GM19438 (cell line): ENCODE data around the gene HSPBAP1.

Experiments
- ATAC-seq: cut with Tn5 transposase; IDR thresholded peaks from one replicate; pipeline ENCODE4 v1.9.1; 2021; ENCODE audit warnings: low read depth; ENCODE audit not compliant: unreplicated experiment

The HSPBAP1 gene, protein sequence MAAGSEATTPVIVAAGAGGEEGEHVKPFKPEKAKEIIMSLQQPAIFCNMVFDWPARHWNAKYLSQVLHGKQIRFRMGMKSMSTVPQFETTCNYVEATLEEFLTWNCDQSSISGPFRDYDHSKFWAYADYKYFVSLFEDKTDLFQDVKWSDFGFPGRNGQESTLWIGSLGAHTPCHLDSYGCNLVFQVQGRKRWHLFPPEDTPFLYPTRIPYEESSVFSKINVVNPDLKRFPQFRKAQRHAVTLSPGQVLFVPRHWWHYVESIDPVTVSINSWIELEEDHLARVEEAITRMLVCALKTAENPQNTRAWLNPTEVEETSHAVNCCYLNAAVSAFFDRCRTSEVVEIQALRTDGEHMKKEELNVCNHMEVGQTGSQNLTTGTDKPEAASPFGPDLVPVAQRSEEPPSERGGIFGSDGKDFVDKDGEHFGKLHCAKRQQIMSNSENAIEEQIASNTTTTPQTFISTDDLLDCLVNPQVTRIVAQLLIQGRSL

DNA sequence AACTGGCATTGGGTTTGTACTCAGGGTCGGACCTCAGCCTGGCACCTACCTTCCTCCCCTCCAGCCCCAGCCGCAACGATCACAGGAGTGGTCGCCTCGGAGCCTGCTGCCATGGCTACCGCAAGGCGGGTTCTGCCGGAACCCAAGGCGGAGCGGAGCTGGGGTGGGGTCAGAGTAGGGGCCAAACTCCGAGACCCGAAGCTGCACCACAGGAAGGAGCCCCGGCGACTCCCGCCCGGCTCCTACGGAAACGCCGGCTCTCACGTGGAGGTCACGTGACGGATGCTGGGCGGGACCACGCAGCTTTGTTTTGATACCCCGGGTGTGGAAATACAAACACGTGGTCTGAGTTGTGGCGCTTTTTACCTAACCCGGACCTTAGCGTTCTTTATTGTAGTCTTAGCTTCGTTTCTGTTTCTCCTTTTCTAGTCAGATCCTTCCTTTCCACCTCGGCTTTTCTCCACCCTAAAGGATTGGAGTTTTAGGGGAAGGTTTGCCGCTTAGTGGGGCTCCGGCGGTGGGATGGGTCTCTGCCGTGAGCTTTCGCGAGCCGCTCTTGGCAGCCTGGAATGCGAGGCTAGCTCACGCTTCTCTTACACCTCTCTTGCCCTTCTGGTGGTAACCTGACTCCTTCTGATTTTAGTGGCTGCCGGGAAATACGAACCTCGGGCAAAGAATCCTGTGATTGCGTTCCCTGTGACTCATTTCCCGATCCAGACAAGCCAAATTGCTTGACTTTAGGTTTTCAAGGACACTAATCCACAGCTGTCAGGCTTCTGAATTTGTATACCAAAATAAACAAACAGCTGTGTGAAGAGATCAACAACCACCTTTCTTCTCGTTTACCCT, at the start of gene HSPBAP1:
Gene HSPBAP1 (minus strand): TSS at position 264 of the 849 bp plus-strand sequence. CDS start 151 bp downstream, at position 113.
- peak; percentile 59 for ATAC-seq

DNA sequence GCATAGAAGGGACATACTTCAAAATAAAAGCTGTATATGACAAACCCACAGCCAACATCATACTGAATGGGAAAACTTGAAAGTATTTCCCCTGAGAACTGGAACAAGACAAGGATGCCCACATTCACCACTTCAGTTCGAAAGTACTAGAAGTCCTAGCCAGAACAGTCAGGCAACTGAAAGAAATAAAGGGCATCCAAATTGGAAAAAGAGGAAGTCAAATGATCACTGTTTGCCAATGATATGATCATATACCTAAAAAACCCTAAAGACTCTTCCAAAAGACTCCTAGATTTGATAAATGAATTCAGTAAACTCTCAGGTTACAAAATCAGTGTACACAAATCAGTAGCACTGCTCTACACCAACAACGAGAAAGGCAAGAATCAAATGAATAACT, 42.0 kb upstream of the HSPBAP1 start:
- ATAC-seq: no peak

DNA sequence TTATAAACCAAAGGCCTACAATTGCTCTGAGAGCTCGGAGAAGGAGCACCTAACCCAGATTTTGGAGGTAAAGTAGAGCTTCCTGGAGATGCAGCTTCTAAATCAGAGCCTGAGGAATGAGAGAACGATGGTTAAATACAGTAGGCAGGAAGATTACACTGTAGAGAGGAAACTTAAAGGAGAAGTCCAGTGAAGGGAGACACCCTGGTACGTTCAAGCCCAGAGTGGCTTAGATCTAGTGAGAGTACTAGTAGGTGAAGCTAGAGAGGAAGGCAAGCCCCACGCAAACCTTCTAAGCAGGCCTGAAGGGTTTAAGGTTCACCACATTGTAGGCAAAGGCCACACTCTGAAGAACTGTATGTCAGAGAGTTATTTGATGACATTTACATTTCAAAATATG, 34.6 kb upstream of the HSPBAP1 start:
- no peak for ATAC-seq

DNA sequence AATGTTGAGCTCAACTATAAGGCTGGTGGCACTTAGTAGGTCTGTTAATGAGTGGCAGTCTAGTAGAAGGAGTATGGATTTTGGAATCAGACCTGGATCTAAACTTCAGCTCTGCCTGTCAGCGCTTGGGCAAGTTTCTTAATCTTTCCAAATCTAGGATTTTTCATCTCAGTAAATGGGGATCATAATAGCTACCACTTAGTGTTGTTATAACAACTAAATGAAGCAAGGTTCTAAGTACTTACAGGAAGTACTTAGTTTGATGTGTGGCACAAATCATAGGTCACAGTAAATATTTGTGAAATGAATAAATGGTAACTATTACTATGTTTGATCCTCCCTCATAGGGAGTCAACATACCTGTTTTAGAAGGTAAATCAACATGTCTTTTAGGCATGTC, 32.6 kb upstream of the HSPBAP1 start:
- ATAC-seq: no peak

- ATAC-seq: no peak
These were observed 31.8 kb upstream of the HSPBAP1 start for GRCh38 chr3:122825460-122825859.

- no peak for ATAC-seq
These were observed 31.1 kb upstream of the HSPBAP1 start for GRCh38 chr3:122824465-122825381.

DNA sequence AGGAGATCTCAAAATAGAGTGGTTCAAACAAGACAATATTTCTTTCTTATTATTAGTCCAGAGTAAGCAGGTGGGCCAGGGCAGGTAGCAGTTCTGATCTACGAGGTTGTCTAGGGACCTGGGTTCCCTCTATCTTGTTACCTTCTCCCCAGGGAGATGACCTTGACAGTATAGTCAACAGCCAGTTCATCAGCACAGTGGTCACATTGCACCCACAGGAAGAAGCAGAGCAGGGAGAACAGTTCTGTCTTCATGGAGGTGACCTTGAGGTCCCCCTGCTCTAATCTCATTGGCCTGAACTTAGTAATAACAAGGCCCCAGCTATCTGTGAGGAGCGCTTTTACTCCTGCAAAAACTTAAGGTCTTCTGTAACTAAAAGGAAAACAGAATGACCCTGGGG, 23.0 kb upstream of the HSPBAP1 start:
- no peak for ATAC-seq

- no peak for ATAC-seq
These were observed 17.1 kb upstream of the HSPBAP1 start for GRCh38 chr3:122810734-122811133.

GRCh38 chr3:122803977-122804376, 10.3 kb upstream of the HSPBAP1 start:
- ATAC-seq: no peak

DNA sequence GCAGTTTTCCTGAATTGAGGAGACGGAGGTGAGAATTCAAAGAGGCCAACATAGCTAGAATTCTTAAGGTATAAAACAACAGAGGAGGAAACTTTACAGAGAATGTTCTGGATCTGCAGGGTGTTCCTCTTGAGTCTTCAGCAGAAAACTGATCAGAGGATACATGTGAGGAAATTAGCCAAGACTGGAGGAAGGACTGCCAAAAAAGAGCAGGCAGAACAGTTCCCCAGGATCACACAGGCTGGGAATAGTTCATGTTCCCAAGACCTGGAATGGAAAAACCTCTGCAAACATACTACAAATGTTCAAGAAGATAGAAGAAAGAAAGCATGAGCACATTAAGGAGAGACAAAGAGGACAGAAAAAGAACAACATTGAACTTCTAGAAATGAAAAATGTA, 8.7 kb upstream of the HSPBAP1 start:
- no peak for ATAC-seq

- ATAC-seq: no peak
These were observed 7.1 kb upstream of the HSPBAP1 start for GRCh38 chr3:122800706-122801237.

DNA sequence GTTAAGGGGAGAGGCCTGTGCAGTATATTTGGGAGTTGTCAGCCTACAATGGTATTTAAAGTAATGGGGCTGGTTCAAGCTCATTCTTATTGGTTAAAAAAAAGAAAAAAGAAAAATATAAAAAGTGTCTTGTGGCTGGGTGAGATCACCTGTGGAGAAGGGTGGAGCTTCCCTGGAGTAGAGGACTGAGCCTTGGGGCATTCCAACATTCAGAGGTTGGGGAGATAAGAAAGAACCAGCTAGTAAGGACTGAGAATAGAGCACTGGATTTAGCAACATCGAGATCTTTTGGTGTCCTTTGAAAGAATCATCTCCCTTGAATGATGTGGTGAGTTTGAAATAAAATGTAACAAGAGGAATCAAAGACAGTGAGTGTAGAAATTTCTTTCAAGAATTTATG, 6.4 kb upstream of the HSPBAP1 start:
- ATAC-seq: no peak

- ATAC-seq: no peak
These were observed 5.7 kb upstream of the HSPBAP1 start for GRCh38 chr3:122799322-122799721.

DNA sequence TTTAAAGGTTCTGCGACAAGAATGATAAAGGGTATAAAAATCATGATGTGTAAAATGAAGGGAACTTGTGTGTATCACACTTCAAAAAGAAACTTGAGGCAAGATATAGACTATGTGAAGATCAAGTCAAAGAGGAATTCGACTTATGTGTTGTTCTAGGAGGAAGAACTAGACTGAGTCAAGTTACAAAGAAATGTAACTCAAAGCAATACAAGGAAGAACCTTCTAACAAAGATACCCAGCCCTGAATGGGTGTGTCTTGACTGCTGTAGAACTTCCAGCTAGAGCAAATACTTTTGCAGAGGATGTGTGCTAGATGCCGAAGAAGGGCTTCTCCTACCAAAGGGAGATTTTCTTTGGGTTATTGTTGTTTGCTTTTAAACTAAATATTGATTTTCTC, 3.7 kb upstream of the HSPBAP1 start:
- no peak for ATAC-seq

GRCh38 chr3:122795674-122796195, 2.1 kb upstream of the HSPBAP1 start:
- ATAC-seq: no peak

GRCh38 chr3:122794779-122795673, 1.4 kb upstream of the HSPBAP1 start, which contains the start of gene SLC49A4:
TSS of gene SLC49A4 (plus strand) at chr3:122795069. CDS start at chr3:122795193, 124 bp downstream.
- ATAC-seq: peak; percentile 60

DNA sequence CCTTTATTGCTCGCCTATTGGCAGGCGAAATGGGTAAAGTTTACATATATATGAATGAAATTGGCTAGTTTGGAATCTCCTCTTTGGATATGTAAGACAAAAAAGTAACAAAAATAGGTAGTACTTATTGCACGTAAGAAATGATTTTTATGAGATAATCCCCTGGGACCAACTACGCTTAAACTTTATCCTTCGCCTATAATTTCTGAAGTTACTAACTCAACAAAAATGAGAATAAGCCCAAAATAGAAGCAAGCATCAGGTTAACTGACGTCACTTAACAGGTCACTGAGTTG, 800 bp upstream of the HSPBAP1 start:
- no peak for ATAC-seq

DNA sequence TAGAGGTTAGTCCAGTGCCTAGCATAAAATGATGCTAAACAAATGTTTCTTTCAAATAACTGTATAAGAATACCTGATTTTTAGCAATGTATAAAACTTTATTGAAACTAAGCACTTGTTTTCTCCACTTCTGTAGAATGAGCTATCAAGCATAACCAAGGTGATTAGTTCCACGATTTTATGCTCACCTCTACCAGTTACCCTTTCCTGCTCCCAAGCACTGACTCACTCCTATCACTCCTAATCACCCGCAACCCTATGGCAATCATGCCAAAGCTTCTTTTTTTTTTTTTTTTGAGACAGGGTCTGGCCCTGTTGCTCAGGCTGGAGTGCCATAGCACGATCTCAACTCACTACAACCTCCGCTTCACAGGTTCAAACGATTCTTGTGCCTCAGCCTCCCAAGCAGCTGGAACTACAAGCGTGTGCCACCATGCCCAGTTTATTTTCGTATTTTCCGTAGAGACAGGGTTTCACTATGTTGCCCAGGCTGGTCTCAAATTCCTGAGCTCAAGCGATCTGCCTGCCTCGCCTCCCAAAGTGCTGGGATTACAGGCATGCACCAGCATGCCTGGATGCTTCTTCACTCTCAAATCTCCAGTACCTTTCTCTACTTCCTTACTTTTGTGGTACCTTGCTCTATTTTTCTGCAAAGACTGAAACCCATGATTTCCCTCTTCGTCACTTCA, 3.9 kb downstream of the HSPBAP1 start:
- no peak for ATAC-seq
